Gastroesophageal sphincter (tissue), 3 donors: Measurements from ENCODE around the gene APLP1.

Source experiments
- POLR2A ChIP-seq, 2 donors: fragments of 450-650 bp; IDR thresholded peaks; one replicate each; pipeline ENCODE4 v1.6.1; 2017; ENCODE audit warnings: antibody characterized with exemption in 2 of 2, mild to moderate bottlenecking in 2 of 2, moderate library complexity in 1 of 2
- TF ChIP-seq, protein P1 (sequence below), 4 experiments: fragments of 200-600 bp in 2 of 4; fragments of 450-650 bp in 2 of 4; sonication (generic) in 1 of 4; IDR thresholded peaks; one replicate each; pipeline ENCODE4 v1.5.1; 2017 to 2019; ENCODE audit warnings: antibody characterized with exemption in 4 of 4, mild to moderate bottlenecking in 2 of 4, moderate library complexity in 2 of 4

DNA sequence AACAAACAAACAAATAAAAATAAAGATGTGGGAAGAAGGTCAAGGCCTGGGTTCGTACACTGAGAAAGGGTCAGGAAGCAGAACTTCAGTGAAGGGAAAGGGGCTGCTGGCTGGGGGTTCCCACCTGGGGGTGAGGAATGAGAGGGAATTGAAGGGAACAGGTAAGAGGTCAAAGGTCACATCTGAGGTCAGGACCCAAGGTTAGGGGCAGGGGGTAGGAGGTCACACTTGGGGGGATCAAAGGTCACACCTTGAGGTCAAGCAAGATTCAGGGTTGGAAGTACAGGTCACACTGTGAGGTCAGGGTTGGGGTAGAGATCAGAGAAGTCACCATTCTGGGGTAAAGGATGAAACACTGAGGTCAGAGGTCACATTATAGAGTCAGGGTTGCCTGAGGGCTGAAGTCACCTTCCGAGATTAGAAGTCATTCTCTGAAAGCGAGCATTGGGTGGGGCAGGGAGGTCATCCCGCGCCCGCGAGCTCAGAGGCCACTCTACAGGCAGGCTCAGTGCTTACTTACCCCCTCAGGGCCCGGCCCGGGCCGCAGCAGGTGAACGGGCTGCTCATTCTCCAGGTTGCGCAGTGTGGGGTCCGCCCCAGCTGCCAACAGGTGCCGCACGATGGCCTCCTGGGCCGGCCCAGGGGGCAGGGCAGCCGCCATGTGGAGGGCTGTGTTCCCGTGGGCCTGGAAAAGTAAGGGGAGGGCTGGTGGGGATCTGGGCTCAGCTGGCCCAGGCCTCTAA, 21.2 kb downstream of the APLP1 start:
- TF ChIP-seq, protein P1, sequence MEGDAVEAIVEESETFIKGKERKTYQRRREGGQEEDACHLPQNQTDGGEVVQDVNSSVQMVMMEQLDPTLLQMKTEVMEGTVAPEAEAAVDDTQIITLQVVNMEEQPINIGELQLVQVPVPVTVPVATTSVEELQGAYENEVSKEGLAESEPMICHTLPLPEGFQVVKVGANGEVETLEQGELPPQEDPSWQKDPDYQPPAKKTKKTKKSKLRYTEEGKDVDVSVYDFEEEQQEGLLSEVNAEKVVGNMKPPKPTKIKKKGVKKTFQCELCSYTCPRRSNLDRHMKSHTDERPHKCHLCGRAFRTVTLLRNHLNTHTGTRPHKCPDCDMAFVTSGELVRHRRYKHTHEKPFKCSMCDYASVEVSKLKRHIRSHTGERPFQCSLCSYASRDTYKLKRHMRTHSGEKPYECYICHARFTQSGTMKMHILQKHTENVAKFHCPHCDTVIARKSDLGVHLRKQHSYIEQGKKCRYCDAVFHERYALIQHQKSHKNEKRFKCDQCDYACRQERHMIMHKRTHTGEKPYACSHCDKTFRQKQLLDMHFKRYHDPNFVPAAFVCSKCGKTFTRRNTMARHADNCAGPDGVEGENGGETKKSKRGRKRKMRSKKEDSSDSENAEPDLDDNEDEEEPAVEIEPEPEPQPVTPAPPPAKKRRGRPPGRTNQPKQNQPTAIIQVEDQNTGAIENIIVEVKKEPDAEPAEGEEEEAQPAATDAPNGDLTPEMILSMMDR (IDR thresholded peaks at IDR 0.05) = no peak
- TF ChIP-seq POLR2A (IDR thresholded peaks at IDR 0.05) = no peak
